ENCODE results near the gene SRSF1. TPM values are rescaled to one million over a fixed set of nuclear protein-coding genes. Genes with fewer than 3 reads are reported as not detected.

SRSF1 gene
- total RNA-seq, 4 donors from 2014 or later, result 116 to 429 (median 147) TPM

DNA sequence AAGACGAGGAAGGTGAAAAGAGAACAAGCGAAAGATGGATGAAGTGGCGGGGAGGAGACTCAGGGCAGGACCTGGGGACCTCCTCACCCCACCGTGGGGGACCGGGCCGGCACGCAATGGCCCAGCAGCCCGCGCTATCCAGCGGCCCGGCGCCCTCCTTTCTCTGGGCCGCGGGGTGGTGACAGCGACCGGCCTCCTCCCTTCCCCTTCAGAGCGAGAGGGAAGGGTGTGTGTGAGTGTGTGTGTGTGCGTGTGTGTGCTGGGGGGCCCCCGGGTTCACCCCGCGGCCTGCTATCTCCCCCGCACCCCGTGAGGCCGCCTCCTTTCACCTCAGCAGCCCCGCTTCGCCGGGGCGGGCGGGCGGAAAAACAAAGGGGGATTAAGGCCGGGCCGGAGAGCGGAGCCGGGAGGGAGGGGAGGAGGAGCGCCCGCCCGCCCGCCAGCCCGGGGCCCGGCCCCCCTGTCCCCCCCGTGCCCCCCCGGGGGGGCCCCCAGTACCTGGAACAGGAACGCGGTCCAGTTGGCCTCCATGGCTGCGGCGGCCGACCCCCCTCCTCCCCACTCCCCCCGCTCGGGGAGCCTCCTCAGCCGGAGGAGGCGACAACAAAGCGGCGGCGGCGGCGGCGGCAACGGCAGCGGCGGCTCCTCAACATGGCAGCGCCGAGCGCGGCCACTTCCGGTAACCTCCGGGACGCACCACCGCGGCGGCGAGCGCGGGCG, 19.3 kb downstream of the SRSF1 start, which contains the start of gene VEZF1:
Gene VEZF1 (minus strand): TSS at position 674 of the 720 bp plus-strand sequence. CDS start 143 bp downstream, at position 531.
- H3K9me3 ChIP-seq, result no peaks in the 10 kb centered on the region
- peak; percentile 78 to 80 for DNase-seq
- H3K27me3 ChIP-seq, result no peaks in the 10 kb centered on the region
- peak; percentile 21 to 55 for TF ChIP-seq POLR2A (IDR thresholded peaks at IDR 0.05)
- TF ChIP-seq, protein P1, sequence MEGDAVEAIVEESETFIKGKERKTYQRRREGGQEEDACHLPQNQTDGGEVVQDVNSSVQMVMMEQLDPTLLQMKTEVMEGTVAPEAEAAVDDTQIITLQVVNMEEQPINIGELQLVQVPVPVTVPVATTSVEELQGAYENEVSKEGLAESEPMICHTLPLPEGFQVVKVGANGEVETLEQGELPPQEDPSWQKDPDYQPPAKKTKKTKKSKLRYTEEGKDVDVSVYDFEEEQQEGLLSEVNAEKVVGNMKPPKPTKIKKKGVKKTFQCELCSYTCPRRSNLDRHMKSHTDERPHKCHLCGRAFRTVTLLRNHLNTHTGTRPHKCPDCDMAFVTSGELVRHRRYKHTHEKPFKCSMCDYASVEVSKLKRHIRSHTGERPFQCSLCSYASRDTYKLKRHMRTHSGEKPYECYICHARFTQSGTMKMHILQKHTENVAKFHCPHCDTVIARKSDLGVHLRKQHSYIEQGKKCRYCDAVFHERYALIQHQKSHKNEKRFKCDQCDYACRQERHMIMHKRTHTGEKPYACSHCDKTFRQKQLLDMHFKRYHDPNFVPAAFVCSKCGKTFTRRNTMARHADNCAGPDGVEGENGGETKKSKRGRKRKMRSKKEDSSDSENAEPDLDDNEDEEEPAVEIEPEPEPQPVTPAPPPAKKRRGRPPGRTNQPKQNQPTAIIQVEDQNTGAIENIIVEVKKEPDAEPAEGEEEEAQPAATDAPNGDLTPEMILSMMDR (IDR thresholded peaks at IDR 0.05), result no peak
- peak within 1 kb of the TSS; percentile 78 to 89 for H3K4me3 ChIP-seq
- intact Hi-C loops (cut with DNase I; ENCODE audit: low total_unique reads), result loop anchor here (2.0 kb wide), 1 partner anchor 31 kb away; no protein-coding TSS in a partner anchor
- peaks cover 8 to 13% of the 10 kb centered on the region in 2 donors for H3K4me1 ChIP-seq
- peak within 1 kb of the TSS; percentile 96 to 98 for H3K27ac ChIP-seq
- no peaks in the 10 kb centered on the region for H3K36me3 ChIP-seq

DNA sequence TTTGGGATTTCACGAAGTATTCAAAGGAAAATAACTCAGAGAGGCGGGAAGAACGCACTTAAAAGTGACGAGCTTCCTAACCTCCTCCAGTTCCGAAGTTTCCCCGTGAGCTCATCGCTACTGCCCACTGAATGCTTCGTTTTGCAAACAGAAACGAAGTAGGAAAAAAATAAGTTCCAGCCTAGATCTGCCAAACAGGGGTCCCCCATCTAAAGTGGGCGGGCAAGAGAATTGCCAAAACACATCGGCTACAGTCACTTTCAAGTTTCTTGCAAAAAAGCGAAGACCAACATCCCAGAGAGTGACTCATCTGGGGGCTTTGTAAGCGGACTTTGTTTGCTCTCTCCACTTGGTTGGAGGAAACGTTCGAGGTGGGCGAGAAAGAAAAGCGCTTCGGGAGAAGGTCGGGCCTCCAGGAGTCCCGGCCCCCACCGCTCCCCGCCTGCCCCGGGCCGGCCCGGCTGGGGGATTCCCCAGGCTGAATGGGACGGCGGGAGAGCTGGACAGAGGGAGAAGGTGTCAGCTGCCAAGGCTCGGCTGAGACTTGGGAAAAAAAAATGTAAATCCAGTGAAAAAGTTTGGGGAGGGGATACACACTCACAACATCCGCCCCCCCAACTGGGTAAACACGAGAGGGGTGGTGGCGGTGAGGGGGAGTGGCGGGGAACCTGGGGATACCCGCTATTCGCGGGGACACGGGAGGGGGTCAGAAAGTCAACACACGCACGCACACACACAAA, 20.0 kb downstream of the SRSF1 start:
- H3K27ac ChIP-seq, result peak overlapping the region; percentile 96 to 98
- peak; percentile 52 to 66 for DNase-seq
- peak; percentile 24 to 55 for TF ChIP-seq POLR2A (IDR thresholded peaks at IDR 0.05)
- TF ChIP-seq, protein P1 (IDR thresholded peaks at IDR 0.05), result no peak
- H3K36me3 ChIP-seq, result no peaks in the 10 kb centered on the region
- intact Hi-C loops (cut with DNase I; ENCODE audit: low total_unique reads), result no loop called here
- peak overlapping the region; percentile 78 to 89 for H3K4me3 ChIP-seq
- H3K4me1 ChIP-seq, result peaks cover 8 to 13% of the 10 kb centered on the region in 2 donors
- no peaks in the 10 kb centered on the region for H3K9me3 ChIP-seq
- H3K27me3 ChIP-seq, result no peaks in the 10 kb centered on the region

DNA sequence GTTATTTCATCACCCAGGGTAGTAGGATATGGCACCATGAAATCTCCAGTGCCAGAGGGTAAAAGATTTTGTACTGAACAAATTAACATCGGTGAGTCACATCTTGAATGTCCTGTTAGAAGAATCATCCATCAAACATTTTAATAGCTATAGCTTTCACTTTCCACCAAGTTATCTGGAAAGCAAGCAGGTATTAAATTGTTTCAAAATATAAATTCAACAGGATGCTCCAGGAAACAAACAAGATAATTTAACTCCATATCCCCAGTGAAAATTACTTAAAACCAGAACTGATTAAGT, 21.4 kb downstream of the SRSF1 start:
- TF ChIP-seq POLR2A (IDR thresholded peaks at IDR 0.05), result no peak
- TF ChIP-seq, protein P1 (IDR thresholded peaks at IDR 0.05), result no peak
- peaks cover 8 to 13% of the 10 kb centered on the region in 2 donors for H3K4me1 ChIP-seq
- no peak for DNase-seq
- no peaks in the 10 kb centered on the region for H3K9me3 ChIP-seq
- no peak overlapping the region for H3K4me3 ChIP-seq
- no peaks in the 10 kb centered on the region for H3K36me3 ChIP-seq
- H3K27me3 ChIP-seq, result no peaks in the 10 kb centered on the region
- intact Hi-C loops (cut with DNase I; ENCODE audit: low total_unique reads), result no loop called here
- peak overlapping the region; percentile 96 to 98 for H3K27ac ChIP-seq

DNA sequence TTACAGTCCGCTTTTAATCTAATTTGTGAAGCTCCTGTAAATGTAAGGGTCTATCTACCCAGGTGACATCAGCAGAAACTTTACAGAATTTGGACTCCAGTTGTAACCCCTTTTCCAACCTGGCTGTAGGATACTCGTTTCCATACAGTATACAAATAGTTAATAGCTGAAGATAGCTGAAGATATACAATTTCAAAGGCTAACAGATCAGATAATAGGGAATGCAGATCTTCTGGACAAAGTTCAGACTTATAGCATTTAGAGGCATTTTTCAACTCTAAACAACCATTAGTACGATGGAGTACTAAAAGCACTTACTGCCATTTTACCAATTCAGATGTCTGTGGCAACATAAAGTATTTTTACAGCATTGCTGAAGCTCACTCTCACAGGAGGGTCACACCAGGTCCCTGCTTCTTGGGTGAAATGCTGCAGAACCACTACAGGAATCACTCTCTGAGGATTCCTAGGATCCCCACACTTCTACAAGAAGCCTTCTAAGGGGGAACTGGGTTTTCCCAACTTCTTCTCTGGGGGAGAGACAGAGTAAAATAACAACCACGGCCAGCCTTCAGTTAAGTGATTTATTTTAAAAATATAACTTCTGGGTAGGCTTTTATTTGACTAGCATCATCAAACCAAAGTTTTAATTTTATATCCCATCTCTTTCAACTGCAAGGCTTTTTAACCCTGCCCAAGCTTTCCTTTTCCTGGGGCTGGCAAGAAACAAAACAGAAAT, 21.9 kb downstream of the SRSF1 start:
- Histone ChIP-seq H3K4me1 (peaks cover 8 to 13% of the 10 kb centered on the region in 2 donors), H3K4me3 (no peak overlapping the region)
- intact Hi-C loops (cut with DNase I; ENCODE audit: low total_unique reads), result no loop called here

More for the DNA sequence above, 21.9 kb downstream of the SRSF1 start:
- TF ChIP-seq POLR2A (IDR thresholded peaks at IDR 0.05), result no peak
- TF ChIP-seq, protein P1 (IDR thresholded peaks at IDR 0.05), result no peak
- H3K27me3 ChIP-seq, result no peaks in the 10 kb centered on the region
- no peaks in the 10 kb centered on the region for H3K9me3 ChIP-seq
- H3K36me3 ChIP-seq, result no peaks in the 10 kb centered on the region
- peak overlapping the region; percentile 96 to 98 for H3K27ac ChIP-seq
- no peak for DNase-seq
